Activated B cell treated with CpG ODN at 0.5 μM for 24 hours (primary cell): ENCODE measurements around the gene ZEB2. TPM values are rescaled to one million over a fixed set of nuclear protein-coding genes. Genes with fewer than 3 reads are reported as not detected.

Experiments
- ATAC-seq: fragments of 200-7000 bp; cut with Tn5 transposase; one replicate; pipeline ENCODE4 v1.10.0; 2021; ENCODE audit warnings: low read depth, mild to moderate bottlenecking, moderate library complexity
- CTCF ChIA-PET: fragments of 350-600 bp; sonication (Branson Sonifier 250); formaldehyde crosslinking; loops from one replicate; lab custom pipeline; 2021; ENCODE audit warnings: antibody characterized with exemption; lab: Charles Lee
- POLR2A ChIA-PET: fragments of 350-600 bp; sonication (Branson Sonifier 250); formaldehyde crosslinking; loops from one replicate; lab custom pipeline; 2021; ENCODE audit warnings: antibody characterized with exemption; lab: Charles Lee
- DNase-seq: peaks from one replicate; pipeline ENCODE4 v3.0.0; 2022
- H3K27ac Mint-ChIP-seq: one replicate; pipeline ENCODE4 v1.8.0; 2020; ENCODE audit warnings: mixed read lengths
- H3K27me3 Mint-ChIP-seq: one replicate; pipeline ENCODE4 v1.8.0; 2021; ENCODE audit warnings: mixed read lengths
- H3K36me3 Mint-ChIP-seq: one replicate; pipeline ENCODE4 v1.8.0; 2021; ENCODE audit warnings: low read depth, mixed read lengths
- H3K4me1 Mint-ChIP-seq: one replicate; pipeline ENCODE4 v1.8.0; 2021; ENCODE audit warnings: mixed read lengths
- H3K4me3 Mint-ChIP-seq: one replicate; pipeline ENCODE4 v1.8.0; 2020; ENCODE audit warnings: mild to moderate bottlenecking, mixed read lengths
- H3K9me3 Mint-ChIP-seq: one replicate; pipeline ENCODE4 v1.8.0; 2020; ENCODE audit warnings: mixed read lengths
- CTCF ChIP-seq: fragments of 200-600 bp; IDR thresholded peaks from one replicate; pipeline ENCODE4 v1.8.0; 2022; ENCODE audit warnings: antibody characterized with exemption, mild to moderate bottlenecking
- intact Hi-C: fragments of 100-400 bp; cut with micrococcal nuclease; formaldehyde crosslinking; loops from one replicate; pipeline ENCODE4 v1.15.1; 2024
- total RNA-seq: library from RNA; stranded (reverse); gene quantifications from 2 replicates; pipeline ENCODE4 v1.2.3, GENCODE V29; 2022

The ZEB2 gene
- total RNA-seq, 1 donor from 2014 or later = 200 TPM

GRCh38 chr2:144500563-144500962 is 19.4 kb downstream of the ZEB2 start:
- POLR2A ChIA-PET = no interaction called here
- H3K9me3 Mint-ChIP-seq = no peaks in the 10 kb centered on the region
- no peak overlapping the region for H3K4me3 Mint-ChIP-seq
- no peaks in the 10 kb centered on the region for H3K27me3 Mint-ChIP-seq
- H3K4me1 Mint-ChIP-seq = peaks cover 63% of the 10 kb centered on the region
- no peak for TF ChIP-seq CTCF
- DNase-seq (no peak), ATAC-seq (no peak)
- CTCF ChIA-PET = no interaction called here
- no peak overlapping the region for H3K27ac Mint-ChIP-seq
- H3K36me3 Mint-ChIP-seq = peaks cover 72% of the 10 kb centered on the region
- intact Hi-C loops = no loop called here

GRCh38 chr2:144498277-144498676 is 21.6 kb downstream of the ZEB2 start:
- ATAC-seq (no peak), DNase-seq (no peak)
- Mint-ChIP-seq H3K4me3 (no peak overlapping the region), H3K4me1 (peaks cover 63% of the 10 kb centered on the region), H3K27me3 (no peaks in the 10 kb centered on the region), H3K36me3 (peaks cover 64% of the 10 kb centered on the region), H3K27ac (peak overlapping the region; percentile 9), H3K9me3 (no peaks in the 10 kb centered on the region)
- CTCF ChIA-PET = no interaction called here
- no peak for TF ChIP-seq CTCF
- POLR2A ChIA-PET = interaction anchor here (0.6 to 1.0 kb wide), 3 partner anchors 10 to 112 kb away, joined by 3 to 4 read pairs (median 4); no protein-coding TSS in a partner anchor
- intact Hi-C loops = no loop called here

- no peak for DNase-seq
- CTCF ChIA-PET = no interaction called here
- H3K27me3 Mint-ChIP-seq = no peaks in the 10 kb centered on the region
- peaks cover 65% of the 10 kb centered on the region for H3K36me3 Mint-ChIP-seq
- H3K9me3 Mint-ChIP-seq = no peaks in the 10 kb centered on the region
- H3K4me1 Mint-ChIP-seq = peaks cover 70% of the 10 kb centered on the region
- POLR2A ChIA-PET = interaction anchor here (1.0 kb wide), 1 partner anchor 12 kb away, joined by 4 read pairs; no protein-coding TSS in a partner anchor
- H3K27ac Mint-ChIP-seq = peak overlapping the region; percentile 51
- intact Hi-C loops = no loop called here
- no peak for TF ChIP-seq CTCF
- ATAC-seq = no peak
- H3K4me3 Mint-ChIP-seq = no peak overlapping the region
Observed at GRCh38 chr2:144496977-144497598, 22.8 kb downstream of the ZEB2 start.

GRCh38 chr2:144496092-144496976 is 23.6 kb downstream of the ZEB2 start:
- POLR2A ChIA-PET = no interaction called here
- no peak for TF ChIP-seq CTCF
- Mint-ChIP-seq H3K4me3 (no peak overlapping the region), H3K9me3 (no peaks in the 10 kb centered on the region), H3K27me3 (no peaks in the 10 kb centered on the region), H3K36me3 (peaks cover 68% of the 10 kb centered on the region), H3K4me1 (peaks cover 78% of the 10 kb centered on the region), H3K27ac (peak overlapping the region; percentile 54)
- DNase-seq (no peak), ATAC-seq (no peak)
- intact Hi-C loops = no loop called here
- CTCF ChIA-PET = no interaction called here
